K562 (cell line): Measurements from ENCODE around the gene IL10RB. TPM values are rescaled to one million over a fixed set of nuclear protein-coding genes. Genes with fewer than 3 reads are reported as not detected.

Experiments
- CCNT2 ChIP-seq: IDR thresholded peaks from 2 replicates; pipeline ENCODE4 v1.6.1; 2011; ENCODE audit warnings: borderline replicate concordance, low read depth, mild to moderate bottlenecking, moderate library complexity, mixed read lengths, low read length; ENCODE audit not compliant: insufficient read length; ENCODE audit errors: extremely low read depth
- CXXC5 ChIP-seq: fragments of 250-450 bp; sonication (Bioruptor Pico); IDR thresholded peaks from 2 replicates; pipeline ENCODE4 v1.8.0; 2022; ENCODE audit warnings: inconsistent platforms, mild to moderate bottlenecking, moderate library complexity
- DNMT1 ChIP-seq: fragments of 450-650 bp; IDR thresholded peaks from 2 replicates; pipeline ENCODE4 v1.6.1; 2016; ENCODE audit warnings: antibody characterized with exemption, mild to moderate bottlenecking
- FOXJ3 ChIP-seq: sonication (generic); formaldehyde crosslinking; IDR thresholded peaks from 2 replicates; pipeline ENCODE4 v1.4.0; 2020; ENCODE audit warnings: mild to moderate bottlenecking, missing genetic modification reagents
- polyA plus RNA-seq, 8 experiments: library from polyadenylated mRNA; depleted of rRNA in 4 of 8; stranded (reverse) in 5 of 8; unstranded in 3 of 8; fragments of >200 nt; fragmentation: Nextera tagmentation in 2 of 8; fragmentation: Illumina TruSeq in 1 of 8; extraction: Ambion mirVana in 2 of 8; extraction: Trizol in 1 of 8; gene quantifications; 2 replicates each; pipeline versions ENCODE4 v1.2.1 to v1.2.3, GENCODE V29; 2011 to 2014; ENCODE audit warnings: inconsistent platforms in 1 of 8, missing spikeins in 1 of 8
- total RNA-seq, 7 experiments: library from RNA; depleted of rRNA in 6 of 7; stranded (reverse); fragments of >200 nt in 6 of 7; fragmentation: Illumina TruSeq in 2 of 7; extraction: Trizol in 2 of 7; gene quantifications; 2 replicates each; pipeline versions ENCODE4 v1.2.1 to v1.2.3, GENCODE V29; 2011 to 2021; ENCODE audit warnings: low replicate concordance in 1 of 7
- TF ChIP-seq, protein P1 (sequence below), 3 experiments: fragments of 200-800 bp in 1 of 3; fragments of 250-450 bp in 1 of 3; fragments of 450-650 bp in 1 of 3; sonication (Bioruptor Pico) in 1 of 3; sonication (Bioruptor generic) in 1 of 3; formaldehyde crosslinking in 1 of 3; IDR thresholded peaks; 2 replicates each; pipeline versions ENCODE4 v1.6.1 to v1.8.0; 2016 to 2022; ENCODE audit warnings: mild to moderate bottlenecking in 2 of 3, missing genetic modification characterization in 2 of 3, missing compliant biosample characterization in 1 of 3, moderate library complexity in 1 of 3
- TF ChIP-seq, protein P2 (sequence below): fragments of 450-650 bp; IDR thresholded peaks from 2 replicates; pipeline ENCODE4 v1.6.1; 2016; ENCODE audit warnings: low read depth
- TF ChIP-seq, protein P3 (sequence below): IDR thresholded peaks from 3 replicates; pipeline ENCODE4 v1.6.1; 2011; ENCODE audit warnings: borderline replicate concordance, mild to moderate bottlenecking, moderate library complexity; ENCODE audit not compliant: insufficient read length; ENCODE audit errors: extremely low read depth

IL10RB gene
- total and polyA plus RNA-seq, 9 of the 15 experiments (the other 6 are each of a cell fraction or from before 2014, with no cell fraction given), result 10.9 to 33.8 (median 23.0) TPM

DNA sequence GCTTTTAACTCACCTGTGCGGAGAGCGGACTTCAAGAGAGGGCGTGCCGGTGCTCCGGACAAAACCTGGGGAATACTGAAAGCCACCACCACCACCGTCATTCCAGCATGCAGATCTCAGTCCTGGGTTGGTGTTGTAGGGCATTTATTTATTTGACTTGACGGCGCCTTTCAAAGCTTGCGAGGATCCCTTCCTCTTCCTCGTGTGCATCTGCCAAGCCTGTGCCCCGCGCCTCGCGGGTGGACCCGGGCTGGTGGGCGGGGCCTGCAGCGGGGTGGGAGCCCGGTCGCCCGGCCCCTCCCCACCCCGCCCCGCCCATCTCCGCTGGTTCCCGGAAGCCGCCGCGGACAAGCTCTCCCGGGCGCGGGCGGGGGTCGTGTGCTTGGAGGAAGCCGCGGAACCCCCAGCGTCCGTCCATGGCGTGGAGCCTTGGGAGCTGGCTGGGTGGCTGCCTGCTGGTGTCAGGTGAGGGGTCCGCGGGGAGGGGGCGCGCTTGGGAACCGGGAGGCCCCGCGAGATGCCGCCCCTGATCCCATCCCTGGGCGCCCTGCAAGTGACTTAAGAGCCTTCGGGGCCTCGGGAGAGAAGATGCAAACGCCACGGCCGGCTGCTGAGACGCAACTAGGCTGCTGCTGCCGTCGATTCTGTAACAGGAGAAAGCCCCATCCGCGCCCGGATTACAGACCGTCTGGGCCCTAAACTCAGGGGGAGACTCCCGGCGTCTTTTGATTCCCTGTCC lies at the start of gene IL10RB (continued):
- TF ChIP-seq, protein P1, sequence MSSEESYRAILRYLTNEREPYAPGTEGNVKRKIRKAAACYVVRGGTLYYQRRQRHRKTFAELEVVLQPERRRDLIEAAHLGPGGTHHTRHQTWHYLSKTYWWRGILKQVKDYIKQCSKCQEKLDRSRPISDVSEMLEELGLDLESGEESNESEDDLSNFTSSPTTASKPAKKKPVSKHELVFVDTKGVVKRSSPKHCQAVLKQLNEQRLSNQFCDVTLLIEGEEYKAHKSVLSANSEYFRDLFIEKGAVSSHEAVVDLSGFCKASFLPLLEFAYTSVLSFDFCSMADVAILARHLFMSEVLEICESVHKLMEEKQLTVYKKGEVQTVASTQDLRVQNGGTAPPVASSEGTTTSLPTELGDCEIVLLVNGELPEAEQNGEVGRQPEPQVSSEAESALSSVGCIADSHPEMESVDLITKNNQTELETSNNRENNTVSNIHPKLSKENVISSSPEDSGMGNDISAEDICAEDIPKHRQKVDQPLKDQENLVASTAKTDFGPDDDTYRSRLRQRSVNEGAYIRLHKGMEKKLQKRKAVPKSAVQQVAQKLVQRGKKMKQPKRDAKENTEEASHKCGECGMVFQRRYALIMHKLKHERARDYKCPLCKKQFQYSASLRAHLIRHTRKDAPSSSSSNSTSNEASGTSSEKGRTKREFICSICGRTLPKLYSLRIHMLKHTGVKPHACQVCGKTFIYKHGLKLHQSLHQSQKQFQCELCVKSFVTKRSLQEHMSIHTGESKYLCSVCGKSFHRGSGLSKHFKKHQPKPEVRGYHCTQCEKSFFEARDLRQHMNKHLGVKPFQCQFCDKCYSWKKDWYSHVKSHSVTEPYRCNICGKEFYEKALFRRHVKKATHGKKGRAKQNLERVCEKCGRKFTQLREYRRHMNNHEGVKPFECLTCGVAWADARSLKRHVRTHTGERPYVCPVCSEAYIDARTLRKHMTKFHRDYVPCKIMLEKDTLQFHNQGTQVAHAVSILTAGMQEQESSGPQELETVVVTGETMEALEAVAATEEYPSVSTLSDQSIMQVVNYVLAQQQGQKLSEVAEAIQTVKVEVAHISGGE (CRISPR knock-in tag; IDR thresholded peaks at IDR 0.05), result peak in 1 of 3 experiments; percentile 59; a peak in 2 of 6 replicates
- TF ChIP-seq DNMT1 (no peak), CCNT2 (peak; percentile 73), CXXC5 (CRISPR knock-in tag) (peak; percentile 52), FOXJ3 (CRISPR knock-in tag) (no peak)
- TF ChIP-seq, protein P2, sequence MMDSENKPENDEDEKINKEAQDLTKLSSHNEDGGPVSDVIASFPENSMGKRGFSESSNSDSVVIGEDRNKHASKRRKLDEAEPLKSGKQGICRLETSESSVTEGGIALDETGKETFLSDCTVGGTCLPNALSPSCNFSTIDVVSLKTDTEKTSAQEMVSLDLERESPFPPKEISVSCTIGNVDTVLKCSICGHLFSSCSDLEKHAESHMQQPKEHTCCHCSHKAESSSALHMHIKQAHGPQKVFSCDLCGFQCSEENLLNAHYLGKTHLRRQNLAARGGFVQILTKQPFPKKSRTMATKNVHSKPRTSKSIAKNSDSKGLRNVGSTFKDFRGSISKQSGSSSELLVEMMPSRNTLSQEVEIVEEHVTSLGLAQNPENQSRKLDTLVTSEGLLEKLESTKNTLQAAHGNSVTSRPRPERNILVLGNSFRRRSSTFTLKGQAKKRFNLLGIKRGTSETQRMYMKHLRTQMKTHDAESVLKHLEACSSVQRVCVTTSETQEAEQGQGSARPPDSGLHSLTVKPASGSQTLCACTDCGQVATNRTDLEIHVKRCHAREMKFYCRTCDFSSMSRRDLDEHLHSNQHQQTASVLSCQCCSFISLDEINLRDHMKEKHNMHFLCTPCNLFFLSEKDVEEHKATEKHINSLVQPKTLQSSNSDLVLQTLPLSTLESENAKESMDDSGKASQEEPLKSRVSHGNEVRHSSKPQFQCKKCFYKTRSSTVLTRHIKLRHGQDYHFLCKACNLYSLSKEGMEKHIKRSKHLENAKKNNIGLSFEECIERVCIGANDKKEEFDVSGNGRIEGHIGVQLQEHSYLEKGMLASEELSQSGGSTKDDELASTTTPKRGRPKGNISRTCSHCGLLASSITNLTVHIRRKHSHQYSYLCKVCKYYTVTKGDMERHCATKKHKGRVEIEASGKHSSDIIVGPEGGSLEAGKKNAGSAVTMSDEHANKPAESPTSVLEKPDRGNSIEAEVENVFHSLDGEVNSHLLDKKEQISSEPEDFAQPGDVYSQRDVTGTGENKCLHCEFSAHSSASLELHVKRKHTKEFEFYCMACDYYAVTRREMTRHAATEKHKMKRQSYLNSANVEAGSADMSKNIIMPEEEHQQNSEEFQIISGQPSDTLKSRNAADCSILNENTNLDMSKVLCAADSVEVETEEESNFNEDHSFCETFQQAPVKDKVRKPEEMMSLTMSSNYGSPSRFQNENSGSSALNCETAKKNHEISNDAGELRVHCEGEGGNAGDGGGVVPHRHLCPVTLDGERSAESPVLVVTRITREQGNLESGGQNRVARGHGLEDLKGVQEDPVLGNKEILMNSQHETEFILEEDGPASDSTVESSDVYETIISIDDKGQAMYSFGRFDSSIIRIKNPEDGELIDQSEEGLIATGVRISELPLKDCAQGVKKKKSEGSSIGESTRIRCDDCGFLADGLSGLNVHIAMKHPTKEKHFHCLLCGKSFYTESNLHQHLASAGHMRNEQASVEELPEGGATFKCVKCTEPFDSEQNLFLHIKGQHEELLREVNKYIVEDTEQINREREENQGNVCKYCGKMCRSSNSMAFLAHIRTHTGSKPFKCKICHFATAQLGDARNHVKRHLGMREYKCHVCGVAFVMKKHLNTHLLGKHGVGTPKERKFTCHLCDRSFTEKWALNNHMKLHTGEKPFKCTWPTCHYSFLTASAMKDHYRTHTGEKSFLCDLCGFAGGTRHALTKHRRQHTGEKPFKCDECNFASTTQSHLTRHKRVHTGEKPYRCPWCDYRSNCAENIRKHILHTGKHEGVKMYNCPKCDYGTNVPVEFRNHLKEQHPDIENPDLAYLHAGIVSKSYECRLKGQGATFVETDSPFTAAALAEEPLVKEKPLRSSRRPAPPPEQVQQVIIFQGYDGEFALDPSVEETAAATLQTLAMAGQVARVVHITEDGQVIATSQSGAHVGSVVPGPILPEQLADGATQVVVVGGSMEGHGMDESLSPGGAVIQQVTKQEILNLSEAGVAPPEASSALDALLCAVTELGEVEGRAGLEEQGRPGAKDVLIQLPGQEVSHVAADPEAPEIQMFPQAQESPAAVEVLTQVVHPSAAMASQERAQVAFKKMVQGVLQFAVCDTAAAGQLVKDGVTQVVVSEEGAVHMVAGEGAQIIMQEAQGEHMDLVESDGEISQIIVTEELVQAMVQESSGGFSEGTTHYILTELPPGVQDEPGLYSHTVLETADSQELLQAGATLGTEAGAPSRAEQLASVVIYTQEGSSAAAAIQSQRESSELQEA, result no peak
- TF ChIP-seq, protein P3, sequence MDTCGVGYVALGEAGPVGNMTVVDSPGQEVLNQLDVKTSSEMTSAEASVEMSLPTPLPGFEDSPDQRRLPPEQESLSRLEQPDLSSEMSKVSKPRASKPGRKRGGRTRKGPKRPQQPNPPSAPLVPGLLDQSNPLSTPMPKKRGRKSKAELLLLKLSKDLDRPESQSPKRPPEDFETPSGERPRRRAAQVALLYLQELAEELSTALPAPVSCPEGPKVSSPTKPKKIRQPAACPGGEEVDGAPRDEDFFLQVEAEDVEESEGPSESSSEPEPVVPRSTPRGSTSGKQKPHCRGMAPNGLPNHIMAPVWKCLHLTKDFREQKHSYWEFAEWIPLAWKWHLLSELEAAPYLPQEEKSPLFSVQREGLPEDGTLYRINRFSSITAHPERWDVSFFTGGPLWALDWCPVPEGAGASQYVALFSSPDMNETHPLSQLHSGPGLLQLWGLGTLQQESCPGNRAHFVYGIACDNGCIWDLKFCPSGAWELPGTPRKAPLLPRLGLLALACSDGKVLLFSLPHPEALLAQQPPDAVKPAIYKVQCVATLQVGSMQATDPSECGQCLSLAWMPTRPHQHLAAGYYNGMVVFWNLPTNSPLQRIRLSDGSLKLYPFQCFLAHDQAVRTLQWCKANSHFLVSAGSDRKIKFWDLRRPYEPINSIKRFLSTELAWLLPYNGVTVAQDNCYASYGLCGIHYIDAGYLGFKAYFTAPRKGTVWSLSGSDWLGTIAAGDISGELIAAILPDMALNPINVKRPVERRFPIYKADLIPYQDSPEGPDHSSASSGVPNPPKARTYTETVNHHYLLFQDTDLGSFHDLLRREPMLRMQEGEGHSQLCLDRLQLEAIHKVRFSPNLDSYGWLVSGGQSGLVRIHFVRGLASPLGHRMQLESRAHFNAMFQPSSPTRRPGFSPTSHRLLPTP, result no peak
